ENCODE results near the gene DNAH14.

GRCh38 chr1:224901087-224901810 is 28.2 kb upstream of the DNAH14 start:
- TF ChIP-seq POLR2A (IDR thresholded peaks at IDR 0.05): no peak
- TF ChIP-seq CTCF (IDR thresholded peaks at IDR 0.05): no peak
- no peak for TF ChIP-seq POLR2AphosphoS5 (IDR thresholded peaks at IDR 0.05)
- TF ChIP-seq EP300 (IDR thresholded peaks at IDR 0.05): no peak
